ENCODE measurements around the gene FNBP1L. TPM values are rescaled to one million over a fixed set of nuclear protein-coding genes. Genes with fewer than 3 reads are reported as not detected.

FNBP1L gene
- total RNA-seq, 1 donor from 2014 or later: 29.7 TPM

DNA sequence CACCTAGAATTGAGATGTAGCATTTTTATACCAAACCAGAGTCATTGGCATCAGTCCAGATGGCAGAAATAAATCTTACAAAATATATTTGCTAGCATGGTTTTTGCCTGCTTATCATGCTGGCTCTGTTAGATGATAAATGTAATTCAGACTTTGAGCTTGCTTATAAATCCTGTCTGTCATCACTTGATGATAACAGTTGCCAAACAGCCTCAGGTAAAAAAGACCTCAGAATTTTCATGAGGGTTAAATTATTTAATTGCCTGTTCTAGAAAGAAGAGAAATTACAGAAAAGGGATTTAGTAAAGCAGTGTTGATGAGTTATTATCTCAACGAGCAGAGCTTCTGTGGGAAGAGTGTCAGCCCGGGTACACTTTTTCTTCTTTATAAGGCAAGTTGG, 83.3 kb downstream of the FNBP1L start:
- DNase-seq (ENCODE audit: low read depth): no peak
- TF ChIP-seq, protein P1, sequence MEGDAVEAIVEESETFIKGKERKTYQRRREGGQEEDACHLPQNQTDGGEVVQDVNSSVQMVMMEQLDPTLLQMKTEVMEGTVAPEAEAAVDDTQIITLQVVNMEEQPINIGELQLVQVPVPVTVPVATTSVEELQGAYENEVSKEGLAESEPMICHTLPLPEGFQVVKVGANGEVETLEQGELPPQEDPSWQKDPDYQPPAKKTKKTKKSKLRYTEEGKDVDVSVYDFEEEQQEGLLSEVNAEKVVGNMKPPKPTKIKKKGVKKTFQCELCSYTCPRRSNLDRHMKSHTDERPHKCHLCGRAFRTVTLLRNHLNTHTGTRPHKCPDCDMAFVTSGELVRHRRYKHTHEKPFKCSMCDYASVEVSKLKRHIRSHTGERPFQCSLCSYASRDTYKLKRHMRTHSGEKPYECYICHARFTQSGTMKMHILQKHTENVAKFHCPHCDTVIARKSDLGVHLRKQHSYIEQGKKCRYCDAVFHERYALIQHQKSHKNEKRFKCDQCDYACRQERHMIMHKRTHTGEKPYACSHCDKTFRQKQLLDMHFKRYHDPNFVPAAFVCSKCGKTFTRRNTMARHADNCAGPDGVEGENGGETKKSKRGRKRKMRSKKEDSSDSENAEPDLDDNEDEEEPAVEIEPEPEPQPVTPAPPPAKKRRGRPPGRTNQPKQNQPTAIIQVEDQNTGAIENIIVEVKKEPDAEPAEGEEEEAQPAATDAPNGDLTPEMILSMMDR (IDR thresholded peaks at IDR 0.05; ENCODE audit: insufficient read depth, low read length, severe bottlenecking): no peak
- H3K36me3 ChIP-seq (ENCODE audit: control insufficient read depth, insufficient read depth, low read length): peaks cover 3% of the 10 kb centered on the region
- no peaks in the 10 kb centered on the region for H3K27me3 ChIP-seq (ENCODE audit: control insufficient read depth, insufficient read depth, low read length)
- FAIRE-seq: no peak
- no peak overlapping the region for H3K4me3 ChIP-seq (ENCODE audit: low read depth, low read length)

DNA sequence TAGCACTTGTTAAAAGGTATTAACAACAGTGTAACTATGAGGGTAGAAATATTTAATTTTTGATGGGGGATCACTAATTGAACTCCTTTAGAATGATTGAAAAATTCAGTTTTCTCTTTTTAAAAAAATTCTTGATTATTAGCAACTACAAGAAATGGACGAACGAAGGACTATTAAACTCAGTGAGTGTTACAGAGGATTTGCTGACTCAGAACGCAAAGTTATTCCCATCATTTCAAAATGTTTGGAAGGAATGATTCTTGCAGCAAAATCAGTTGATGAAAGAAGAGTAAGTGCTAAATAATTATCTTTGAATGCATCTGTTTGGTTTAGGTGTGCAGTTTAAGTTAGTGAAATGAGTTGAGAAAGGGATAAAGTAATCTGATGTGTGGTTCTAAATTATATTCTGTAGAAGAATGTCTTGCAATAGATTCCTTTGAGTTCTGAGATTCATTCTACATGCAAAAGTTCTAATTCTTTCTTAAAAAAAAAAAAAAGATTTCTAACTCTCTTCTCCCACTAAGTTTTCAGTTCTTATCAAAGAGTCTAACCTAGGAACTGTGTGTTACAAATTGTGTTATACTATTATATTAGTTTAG, 85.0 kb downstream of the FNBP1L start:
- no peak for FAIRE-seq
- no peak for DNase-seq (ENCODE audit: low read depth)
- Histone ChIP-seq H3K27me3 (ENCODE audit: control insufficient read depth, insufficient read depth, low read length) (no peaks in the 10 kb centered on the region), H3K36me3 (ENCODE audit: control insufficient read depth, insufficient read depth, low read length) (peaks cover 2% of the 10 kb centered on the region), H3K4me3 (ENCODE audit: low read depth, low read length) (no peak overlapping the region)
- TF ChIP-seq, protein P1 (IDR thresholded peaks at IDR 0.05; ENCODE audit: insufficient read depth, low read length, severe bottlenecking): no peak

DNA sequence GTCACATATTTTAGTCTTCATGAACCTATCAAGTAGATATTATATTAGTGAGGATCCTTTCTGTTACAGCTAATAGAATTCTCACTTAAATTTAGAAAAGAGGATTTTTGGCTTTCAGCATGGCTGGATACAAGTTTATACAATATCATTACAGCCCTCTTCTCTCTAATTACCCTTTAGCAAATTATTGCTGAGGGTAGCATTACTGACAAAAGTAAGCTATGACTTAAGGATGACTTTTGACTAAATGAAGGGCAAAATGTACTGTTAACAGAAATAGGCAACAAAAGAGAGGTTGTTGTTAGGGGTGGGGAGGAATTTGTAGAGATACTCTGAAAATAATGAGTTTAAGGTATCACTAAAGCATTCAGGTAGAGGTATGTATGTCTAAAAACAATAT, 85.8 kb downstream of the FNBP1L start:
- no peak for FAIRE-seq
- peaks cover 2% of the 10 kb centered on the region for H3K36me3 ChIP-seq (ENCODE audit: control insufficient read depth, insufficient read depth, low read length)

DNA sequence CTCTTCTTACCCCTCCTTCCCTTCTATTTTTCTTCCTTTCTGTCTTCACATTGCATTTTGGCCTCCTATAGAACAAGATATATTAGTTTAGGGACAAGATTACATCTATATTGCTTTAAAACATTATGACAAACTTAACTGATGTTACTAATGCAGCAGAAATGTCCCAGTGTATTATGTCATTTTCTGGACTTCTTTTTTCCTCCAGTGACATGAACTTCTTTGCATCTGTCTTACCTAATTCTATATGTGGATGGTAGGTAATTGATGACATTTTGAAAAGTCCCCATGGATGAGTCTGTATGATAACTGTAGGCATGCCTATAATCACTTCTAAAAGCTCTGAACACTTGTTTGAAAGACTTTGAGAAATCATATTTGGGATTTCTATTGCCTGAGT, 89.5 kb downstream of the FNBP1L start:
- TF ChIP-seq, protein P1 (IDR thresholded peaks at IDR 0.05; ENCODE audit: insufficient read depth, low read length, severe bottlenecking): no peak
- FAIRE-seq (no peak), DNase-seq (ENCODE audit: low read depth) (no peak)
- Histone ChIP-seq H3K27me3 (ENCODE audit: control insufficient read depth, insufficient read depth, low read length) (no peaks in the 10 kb centered on the region), H3K4me3 (ENCODE audit: low read depth, low read length) (no peak overlapping the region), H3K36me3 (ENCODE audit: control insufficient read depth, insufficient read depth, low read length) (peaks cover 2% of the 10 kb centered on the region)

More for the DNA sequence above, 85.8 kb downstream of the FNBP1L start:
- H3K4me3 ChIP-seq (ENCODE audit: low read depth, low read length): no peak overlapping the region
- no peak for DNase-seq (ENCODE audit: low read depth)
- TF ChIP-seq, protein P1 (IDR thresholded peaks at IDR 0.05; ENCODE audit: insufficient read depth, low read length, severe bottlenecking): no peak
- H3K27me3 ChIP-seq (ENCODE audit: control insufficient read depth, insufficient read depth, low read length): no peaks in the 10 kb centered on the region

DNA sequence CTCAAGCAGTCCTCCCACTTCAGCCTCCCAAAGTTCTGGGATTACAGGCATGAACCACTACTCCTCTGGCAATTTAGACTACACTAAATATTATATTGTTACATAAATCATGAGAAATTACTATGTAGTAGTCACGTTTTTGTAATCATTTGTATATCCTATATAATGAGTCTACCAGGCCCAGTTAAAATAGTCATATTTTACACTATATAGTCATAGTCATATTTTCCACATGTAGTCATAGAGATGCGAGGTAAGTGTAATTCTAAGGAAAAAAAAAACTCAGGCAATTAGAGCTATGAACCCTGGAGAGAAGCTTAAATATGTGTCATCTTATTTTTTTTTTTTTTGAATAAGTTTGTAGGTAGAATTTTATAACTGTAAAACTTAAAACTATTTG, 90.0 kb downstream of the FNBP1L start:
- TF ChIP-seq, protein P1 (IDR thresholded peaks at IDR 0.05; ENCODE audit: insufficient read depth, low read length, severe bottlenecking): no peak
- DNase-seq (ENCODE audit: low read depth) (no peak), FAIRE-seq (no peak)
- H3K36me3 ChIP-seq (ENCODE audit: control insufficient read depth, insufficient read depth, low read length): peaks cover 2% of the 10 kb centered on the region
- no peak overlapping the region for H3K4me3 ChIP-seq (ENCODE audit: low read depth, low read length)
- no peaks in the 10 kb centered on the region for H3K27me3 ChIP-seq (ENCODE audit: control insufficient read depth, insufficient read depth, low read length)

DNA sequence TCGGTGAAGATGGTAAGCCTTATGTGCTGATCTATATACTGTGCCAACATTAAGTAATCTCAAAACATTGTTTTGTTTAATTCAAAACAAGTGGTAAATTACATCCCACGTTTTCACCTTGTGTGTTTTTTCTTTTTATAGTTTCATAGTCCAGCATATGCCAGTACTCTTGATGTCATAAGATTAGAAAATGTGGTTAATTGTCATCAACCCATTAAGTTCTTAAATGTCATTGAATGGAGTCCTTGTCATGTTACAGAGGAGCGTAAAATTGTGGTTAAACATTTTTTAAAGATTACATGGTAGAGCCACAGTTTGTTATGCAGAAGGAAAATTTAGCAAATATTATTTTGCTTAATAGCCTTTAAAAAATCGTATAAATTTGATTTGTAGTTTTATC, 93.1 kb downstream of the FNBP1L start:
- TF ChIP-seq, protein P1 (IDR thresholded peaks at IDR 0.05; ENCODE audit: insufficient read depth, low read length, severe bottlenecking): no peak
- FAIRE-seq: no peak
- Histone ChIP-seq H3K36me3 (ENCODE audit: control insufficient read depth, insufficient read depth, low read length) (no peaks in the 10 kb centered on the region), H3K27me3 (ENCODE audit: control insufficient read depth, insufficient read depth, low read length) (no peaks in the 10 kb centered on the region), H3K4me3 (ENCODE audit: low read depth, low read length) (no peak overlapping the region)
- DNase-seq (ENCODE audit: low read depth): no peak
